BLaER1 (cell line): ENCODE data around the gene EIF4A3.

Source experiments
- H3K27ac ChIP-seq: shearing (Covaris generic); formaldehyde crosslinking; 2 replicates; pipeline ENCODE4 v1.8.1; 2022
- H3K27me3 ChIP-seq: shearing (Covaris generic); formaldehyde crosslinking; 2 replicates; pipeline ENCODE4 v1.8.1; 2022
- H3K36me3 ChIP-seq: shearing (Covaris generic); formaldehyde crosslinking; 2 replicates; pipeline ENCODE4 v1.8.1; 2022
- H3K4me1 ChIP-seq: shearing (Covaris generic); formaldehyde crosslinking; 2 replicates; pipeline ENCODE4 v1.8.1; 2022
- H3K4me2 ChIP-seq: shearing (Covaris generic); formaldehyde crosslinking; 2 replicates; pipeline ENCODE4 v1.8.1; 2022
- H3K4me3 ChIP-seq: shearing (Covaris generic); formaldehyde crosslinking; 2 replicates; pipeline ENCODE4 v1.8.1; 2022
- H3K9ac ChIP-seq: shearing (Covaris generic); formaldehyde crosslinking; 2 replicates; pipeline ENCODE4 v1.8.1; 2022
- H3K9me3 ChIP-seq: shearing (Covaris generic); formaldehyde crosslinking; 2 replicates; pipeline ENCODE4 v1.8.1; 2022
- H4K20me1 ChIP-seq: shearing (Covaris generic); formaldehyde crosslinking; 2 replicates; pipeline ENCODE4 v1.8.1; 2022
- Cebpa-rat ChIP-seq: shearing (Covaris generic); IDR thresholded peaks from 2 replicates; pipeline ENCODE4 v1.8.1; 2022

Gene EIF4A3

DNA sequence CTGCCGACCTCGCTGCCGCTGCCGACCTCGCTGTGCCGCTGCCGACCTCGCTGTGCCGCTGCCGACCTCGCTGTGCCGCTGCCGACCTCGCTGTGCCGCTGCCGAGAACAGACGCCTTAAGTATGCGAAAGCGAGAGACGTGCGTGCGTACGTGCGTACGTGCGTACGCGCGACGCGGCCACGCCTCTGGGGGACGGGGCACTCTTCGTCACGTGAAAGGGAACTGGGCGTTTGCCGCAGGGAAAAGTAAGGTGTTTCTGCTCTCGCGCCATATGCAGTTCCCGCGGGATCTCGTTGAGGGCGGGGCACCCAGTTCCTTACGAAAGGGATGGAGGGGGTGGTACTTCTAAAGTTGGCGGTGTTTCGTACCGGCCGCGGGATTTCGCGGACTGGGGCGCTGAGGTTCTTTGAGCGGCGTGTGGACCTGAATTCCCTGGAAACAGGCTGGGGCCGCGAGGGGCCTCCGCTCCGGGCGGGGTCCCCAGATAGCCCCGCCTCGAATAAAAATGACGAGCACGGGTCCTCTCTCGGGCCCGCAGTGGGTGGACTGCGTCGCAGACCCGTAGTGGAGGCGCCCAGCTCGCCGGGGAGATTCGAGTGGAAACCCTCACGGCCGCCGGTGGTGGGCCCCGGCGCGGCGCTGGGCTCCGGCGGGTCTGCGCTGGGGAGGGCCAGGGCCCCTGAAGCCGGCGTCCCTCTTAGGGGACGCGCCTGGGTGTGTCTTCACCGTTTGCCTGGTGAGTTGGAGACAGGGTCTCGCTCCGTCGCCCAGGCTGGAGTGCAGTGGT is at the start of gene EIF4A3:
EIF4A3 (minus strand) TSS at position 94 of the 788 bp plus-strand sequence. CDS start 167 bp downstream, outside the sequence.
- Histone ChIP-seq H3K9me3 (no peaks in the 10 kb centered on the region), H3K27ac (peak within 1 kb of the TSS; percentile 96), H3K4me1 (peaks cover 47% of the 10 kb centered on the region), H4K20me1 (peaks cover 45% of the 10 kb centered on the region), H3K4me2 (peak within 1 kb of the TSS; percentile 93), H3K27me3 (no peaks in the 10 kb centered on the region), H3K36me3 (peaks cover 26% of the 10 kb centered on the region), H3K9ac (peak within 1 kb of the TSS; percentile 97), H3K4me3 (peak within 1 kb of the TSS; percentile 95)
- TF ChIP-seq Cebpa-rat, result no peak

- Histone ChIP-seq H3K27me3 (no peaks in the 10 kb centered on the region; the same call in 1 of the 2 replicates), H3K4me2 (no peak overlapping the region), H3K36me3 (no peaks in the 10 kb centered on the region), H3K4me3 (no peak overlapping the region), H4K20me1 (no peaks in the 10 kb centered on the region), H3K27ac (no peak overlapping the region), H3K4me1 (peaks cover 8% of the 10 kb centered on the region), H3K9ac (no peak overlapping the region), H3K9me3 (no peaks in the 10 kb centered on the region)
- no peak for TF ChIP-seq Cebpa-rat
These were observed 49.7 kb upstream of the EIF4A3 start for GRCh38 chr17:80196652-80197051.

- H3K9me3 ChIP-seq, result no peaks in the 10 kb centered on the region
These were observed 49.0 kb upstream of the EIF4A3 start for GRCh38 chr17:80195671-80196529.

DNA sequence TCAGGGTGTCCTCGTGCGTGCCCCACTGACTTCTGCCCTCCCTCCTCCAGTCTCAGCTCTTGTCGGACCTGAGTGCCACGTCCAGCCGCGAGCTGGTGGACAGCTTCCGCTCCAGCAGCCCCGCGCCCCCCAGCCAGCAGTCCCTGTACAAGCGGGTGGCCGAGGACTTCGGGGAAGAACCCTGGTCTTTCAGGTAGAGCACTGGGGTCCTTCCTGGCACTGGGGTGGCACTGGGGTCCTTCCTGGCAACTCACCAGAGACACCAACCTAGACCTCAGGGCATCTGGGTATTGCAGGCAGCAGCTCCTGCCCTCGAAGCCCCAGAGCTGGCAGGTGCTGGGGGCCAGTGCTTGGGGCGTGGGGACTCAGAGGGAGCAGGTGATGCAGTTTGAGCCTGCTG is 48.2 kb upstream of the EIF4A3 start:
- H3K9me3 ChIP-seq, result no peaks in the 10 kb centered on the region
- no peak overlapping the region for H3K4me3 ChIP-seq
- no peak for TF ChIP-seq Cebpa-rat
- H3K36me3 ChIP-seq, result no peaks in the 10 kb centered on the region
- peaks cover 3% of the 10 kb centered on the region for H3K27me3 ChIP-seq
- no peak overlapping the region for H3K4me2 ChIP-seq
- peaks cover 14% of the 10 kb centered on the region for H3K4me1 ChIP-seq
- no peaks in the 10 kb centered on the region for H4K20me1 ChIP-seq
- H3K27ac ChIP-seq, result no peak overlapping the region
- H3K9ac ChIP-seq, result no peak overlapping the region

More at GRCh38 chr17:80195671-80196529, 49.0 kb upstream of the EIF4A3 start:
- no peak overlapping the region for H3K4me2 ChIP-seq
- H3K9ac ChIP-seq, result no peak overlapping the region
- peaks cover 14% of the 10 kb centered on the region for H3K4me1 ChIP-seq
- peaks cover 3% of the 10 kb centered on the region for H3K27me3 ChIP-seq
- TF ChIP-seq Cebpa-rat, result no peak
- no peak overlapping the region for H3K27ac ChIP-seq
- H3K4me3 ChIP-seq, result no peak overlapping the region
- H4K20me1 ChIP-seq, result no peaks in the 10 kb centered on the region
- no peaks in the 10 kb centered on the region for H3K36me3 ChIP-seq

DNA sequence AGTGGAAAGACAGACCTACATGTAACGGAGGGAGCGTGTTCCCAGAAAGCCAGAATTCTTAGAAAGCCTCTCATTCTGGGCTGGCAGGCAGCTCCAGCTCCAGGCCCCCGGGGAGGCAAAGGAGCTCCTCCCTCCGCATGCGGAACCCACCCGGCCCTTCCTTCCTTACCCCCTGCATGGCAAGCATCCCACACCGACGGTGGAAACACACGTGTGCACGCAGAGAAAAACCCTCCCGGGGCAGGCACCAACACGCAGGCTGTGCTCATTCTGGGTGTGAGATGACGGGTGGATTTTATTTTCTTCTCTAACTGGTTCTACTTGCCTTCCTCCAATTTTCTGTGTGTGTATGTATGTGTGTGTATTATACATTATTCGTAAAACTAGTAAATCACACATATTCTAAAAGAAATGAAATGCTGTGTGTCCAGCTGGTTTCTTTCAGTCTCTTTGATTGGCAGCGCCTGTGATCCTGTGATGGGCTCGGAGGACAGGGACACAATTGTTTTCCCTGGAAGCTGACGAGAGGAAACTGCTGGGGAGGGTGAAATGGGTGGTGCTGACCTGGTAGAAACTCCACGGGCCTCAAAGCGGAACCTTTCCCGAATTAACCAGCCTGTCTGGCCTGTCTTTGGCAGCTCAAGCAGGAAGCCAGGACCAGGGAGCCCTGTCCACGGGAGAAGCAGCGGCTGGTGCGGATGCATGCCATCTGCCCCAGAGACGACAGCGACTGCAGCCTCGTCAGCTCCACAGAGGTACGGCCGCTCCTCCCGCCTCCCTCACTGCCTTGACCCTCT is 45.1 kb upstream of the EIF4A3 start:
- TF ChIP-seq Cebpa-rat, result no peak
- no peak overlapping the region for H3K4me3 ChIP-seq
- H3K36me3 ChIP-seq, result no peaks in the 10 kb centered on the region
- peaks cover 15% of the 10 kb centered on the region for H3K27me3 ChIP-seq
- no peaks in the 10 kb centered on the region for H4K20me1 ChIP-seq
- peak overlapping the region; percentile 68 for H3K4me2 ChIP-seq
- H3K9me3 ChIP-seq, result no peaks in the 10 kb centered on the region
- H3K27ac ChIP-seq, result no peak overlapping the region
- no peak overlapping the region for H3K9ac ChIP-seq
- H3K4me1 ChIP-seq, result peaks cover 36% of the 10 kb centered on the region

- no peaks in the 10 kb centered on the region for H3K9me3 ChIP-seq
- no peak overlapping the region for H3K4me3 ChIP-seq
These were observed 44.3 kb upstream of the EIF4A3 start for GRCh38 chr17:80191192-80191591.

GRCh38 chr17:80190716-80191115 is 43.8 kb upstream of the EIF4A3 start:
- no peak for TF ChIP-seq Cebpa-rat
- Histone ChIP-seq H3K36me3 (no peaks in the 10 kb centered on the region), H3K4me1 (peaks cover 37% of the 10 kb centered on the region), H3K27ac (no peak overlapping the region), H3K9me3 (no peaks in the 10 kb centered on the region), H3K27me3 (peaks cover 15% of the 10 kb centered on the region), H4K20me1 (no peaks in the 10 kb centered on the region), H3K4me3 (no peak overlapping the region), H3K4me2 (no peak overlapping the region), H3K9ac (no peak overlapping the region)

More at GRCh38 chr17:80191192-80191591, 44.3 kb upstream of the EIF4A3 start:
- Histone ChIP-seq H3K4me2 (peak overlapping the region; percentile 68), H3K27me3 (peaks cover 15% of the 10 kb centered on the region), H3K4me1 (peaks cover 37% of the 10 kb centered on the region), H3K9ac (no peak overlapping the region), H3K36me3 (no peaks in the 10 kb centered on the region), H4K20me1 (no peaks in the 10 kb centered on the region), H3K27ac (no peak overlapping the region)
- TF ChIP-seq Cebpa-rat, result no peak

- no peak for TF ChIP-seq Cebpa-rat
- Histone ChIP-seq H4K20me1 (no peaks in the 10 kb centered on the region), H3K9me3 (no peaks in the 10 kb centered on the region), H3K36me3 (no peaks in the 10 kb centered on the region), H3K27ac (no peak overlapping the region), H3K4me2 (0 out of 2 replicates have a peak overlapping the region, but pooled peaks have one; percentile 7), H3K4me1 (peaks cover 37% of the 10 kb centered on the region), H3K4me3 (no peak overlapping the region), H3K27me3 (peaks cover 15% of the 10 kb centered on the region), H3K9ac (no peak overlapping the region)
These were observed 42.7 kb upstream of the EIF4A3 start for GRCh38 chr17:80189611-80190010.

- H3K4me1 ChIP-seq, result peaks cover 37% of the 10 kb centered on the region
- peaks cover 15% of the 10 kb centered on the region for H3K27me3 ChIP-seq
- peak overlapping the region; percentile 49 for H3K4me2 ChIP-seq
- H3K9me3 ChIP-seq, result no peaks in the 10 kb centered on the region
- TF ChIP-seq Cebpa-rat, result no peak
- no peaks in the 10 kb centered on the region for H4K20me1 ChIP-seq
- no peak overlapping the region for H3K4me3 ChIP-seq
- H3K27ac ChIP-seq, result no peak overlapping the region
- no peak overlapping the region for H3K9ac ChIP-seq
- H3K36me3 ChIP-seq, result no peaks in the 10 kb centered on the region
These were observed 40.6 kb upstream of the EIF4A3 start for GRCh38 chr17:80187515-80187941.
